NCI-H1105 treated with DMSO at 0.1 percent for 48 hours (cell line): ENCODE results near the gene CAMK2B.
A peak's percentile ranks its signal among the peaks of the same experiment; 100 is the strongest.

ENCODE experiments used
- DNase-seq: peaks from one replicate; lab custom pipeline; 2025; lab: John Stamatoyannopoulos, UW

CAMK2B gene

DNA sequence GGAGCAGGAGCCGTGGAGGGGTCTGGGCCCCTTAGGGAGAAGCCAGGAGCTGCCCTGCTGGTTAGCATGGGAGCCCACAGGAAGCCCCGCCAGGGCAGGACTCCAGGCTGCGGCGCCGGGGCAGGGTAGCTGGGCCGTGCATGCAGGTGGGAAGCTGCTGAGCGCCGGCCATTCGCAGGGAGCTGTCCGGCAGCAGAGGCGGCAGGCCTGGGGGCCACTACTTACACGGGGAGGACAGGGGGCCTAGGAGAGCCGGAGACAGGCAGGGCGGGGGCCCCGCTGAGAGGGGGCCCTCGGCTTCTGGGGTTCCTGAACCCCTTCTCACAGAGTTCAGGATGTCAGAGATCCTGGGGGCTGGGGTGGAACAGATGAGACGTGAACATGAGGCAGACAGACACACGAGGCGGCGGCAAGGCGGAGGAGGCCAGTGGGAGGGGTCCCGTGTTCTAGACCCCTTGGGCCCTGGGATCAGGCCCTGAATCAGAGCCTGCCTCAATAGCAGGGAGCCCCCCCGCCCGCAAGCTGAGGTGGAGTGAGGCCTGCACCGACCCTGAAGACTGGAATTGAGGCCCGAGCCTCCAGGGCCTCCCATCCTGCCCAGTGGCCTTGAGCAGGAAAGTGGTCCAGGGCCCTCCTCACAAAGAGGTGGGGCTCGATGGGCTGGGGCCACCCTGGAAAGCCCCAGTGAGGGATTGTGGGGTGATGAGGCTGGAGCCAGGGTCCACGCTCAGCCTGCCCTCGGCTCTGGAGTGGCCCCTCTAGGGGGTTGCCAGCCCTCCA lies 96.6 kb downstream of the CAMK2B start:
- no peak for DNase-seq

DNA sequence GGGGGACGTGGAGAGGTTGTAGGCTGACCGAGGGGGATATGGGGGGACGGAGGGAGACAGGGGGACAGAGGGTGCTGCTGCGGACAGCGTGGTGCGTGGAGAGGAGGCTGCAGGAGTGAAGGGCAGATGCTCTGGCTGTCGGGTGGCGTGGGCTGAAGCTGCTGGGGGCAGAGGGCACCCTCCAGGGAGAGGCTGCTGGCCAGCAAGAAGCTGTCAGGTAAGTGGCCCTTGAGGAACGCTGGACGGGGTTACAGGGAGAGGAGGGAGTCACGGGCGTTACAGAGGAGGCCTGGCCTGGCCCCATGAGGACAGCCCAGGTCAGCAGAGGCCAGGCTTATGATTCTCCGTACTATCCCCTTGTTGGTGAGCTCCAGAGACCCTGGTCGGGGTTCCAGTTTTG lies 97.5 kb downstream of the CAMK2B start:
- no peak for DNase-seq

DNA sequence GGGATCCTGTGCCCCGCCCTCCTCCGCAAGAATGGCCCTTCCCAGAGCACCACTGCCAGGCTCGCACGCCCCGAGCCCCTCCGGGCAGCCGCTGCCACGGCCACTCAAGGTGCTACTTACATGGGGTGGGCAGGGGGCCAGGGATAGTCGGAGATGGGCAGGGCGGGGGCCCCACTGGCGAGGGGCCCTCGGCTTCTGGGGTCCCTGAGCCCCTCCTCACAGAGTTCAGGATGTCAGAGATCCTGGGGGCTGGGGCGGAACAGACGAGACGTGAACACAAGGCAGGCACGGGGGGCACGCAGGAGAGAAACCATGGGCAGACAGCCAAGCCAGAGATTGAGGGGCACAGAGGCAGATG lies 99.0 kb downstream of the CAMK2B start:
- DNase-seq, result no peak

- DNase-seq, result no peak
These were observed 99.6 kb downstream of the CAMK2B start for GRCh38 chr7:44225566-44226395.

- no peak for DNase-seq
These were observed 100.3 kb downstream of the CAMK2B start for GRCh38 chr7:44224974-44225565.

- DNase-seq, result peak; percentile 87
These were observed 101.1 kb downstream of the CAMK2B start for GRCh38 chr7:44224080-44224973.

DNA sequence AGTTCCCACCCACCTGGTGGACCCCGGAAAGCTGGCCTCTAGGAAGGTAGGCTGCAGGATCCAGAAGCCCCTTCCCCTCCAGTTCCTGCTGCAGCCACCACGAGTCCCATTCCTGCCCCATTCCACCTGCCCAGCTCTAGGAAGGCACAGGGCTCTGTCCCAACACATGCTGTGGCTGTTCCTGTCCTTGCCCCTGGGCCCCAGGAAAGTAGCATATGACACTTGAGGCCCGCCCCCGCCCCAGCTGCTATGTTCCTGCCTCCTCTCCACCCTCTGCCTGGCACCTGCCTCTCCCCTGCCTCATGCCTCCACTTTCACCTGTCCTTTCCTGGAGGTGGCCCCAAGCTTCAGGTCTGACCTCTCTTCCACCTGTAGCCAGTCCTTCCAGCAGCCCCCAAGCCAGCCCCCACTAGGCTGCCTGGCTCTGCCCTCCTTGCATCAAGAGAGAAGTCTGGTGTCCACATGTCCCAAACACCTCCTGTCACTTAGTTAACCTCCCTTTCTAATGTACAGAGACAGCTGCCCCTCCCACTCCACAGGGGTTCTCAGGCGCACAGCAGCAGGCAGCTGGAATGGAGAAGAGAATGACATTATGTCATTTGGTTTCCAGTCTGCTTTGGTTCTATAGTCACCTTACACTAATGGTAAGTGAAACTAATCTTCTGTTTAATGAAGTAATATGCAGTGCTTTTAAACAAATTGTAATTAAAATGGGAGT lies 101.9 kb downstream of the CAMK2B start:
- no peak for DNase-seq

DNA sequence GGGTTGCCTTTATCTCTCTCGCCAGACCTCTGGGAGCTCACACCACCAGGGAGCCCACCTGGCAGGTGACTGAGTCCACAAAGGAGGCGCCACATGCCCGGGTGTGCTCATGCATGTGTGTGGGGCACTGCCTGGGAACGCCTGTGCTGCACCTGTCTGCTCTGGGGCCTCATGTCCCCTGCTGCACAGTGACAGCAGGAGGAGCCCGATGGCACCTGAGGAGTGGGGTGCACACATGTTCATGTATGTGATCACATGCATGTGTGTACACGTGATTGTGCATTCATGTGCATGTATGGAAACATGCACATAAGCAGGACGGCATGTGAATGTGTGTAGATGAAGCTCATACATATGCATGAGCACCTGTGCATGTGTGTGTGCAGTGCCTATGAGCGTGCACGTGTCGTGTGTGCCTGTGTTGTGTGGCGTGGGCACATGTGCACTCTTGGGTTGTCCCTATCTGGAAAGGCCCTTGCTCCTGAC lies 102.6 kb downstream of the CAMK2B start:
- DNase-seq, result no peak

GRCh38 chr7:44222074-44222473 lies 103.3 kb downstream of the CAMK2B start:
- DNase-seq, result no peak

- no peak for DNase-seq
These were observed 104.1 kb downstream of the CAMK2B start for GRCh38 chr7:44221231-44221791.

GRCh38 chr7:44220358-44221112 lies 104.9 kb downstream of the CAMK2B start:
- no peak for DNase-seq

GRCh38 chr7:44220046-44220357 lies 105.4 kb downstream of the CAMK2B start:
- DNase-seq, result no peak

DNA sequence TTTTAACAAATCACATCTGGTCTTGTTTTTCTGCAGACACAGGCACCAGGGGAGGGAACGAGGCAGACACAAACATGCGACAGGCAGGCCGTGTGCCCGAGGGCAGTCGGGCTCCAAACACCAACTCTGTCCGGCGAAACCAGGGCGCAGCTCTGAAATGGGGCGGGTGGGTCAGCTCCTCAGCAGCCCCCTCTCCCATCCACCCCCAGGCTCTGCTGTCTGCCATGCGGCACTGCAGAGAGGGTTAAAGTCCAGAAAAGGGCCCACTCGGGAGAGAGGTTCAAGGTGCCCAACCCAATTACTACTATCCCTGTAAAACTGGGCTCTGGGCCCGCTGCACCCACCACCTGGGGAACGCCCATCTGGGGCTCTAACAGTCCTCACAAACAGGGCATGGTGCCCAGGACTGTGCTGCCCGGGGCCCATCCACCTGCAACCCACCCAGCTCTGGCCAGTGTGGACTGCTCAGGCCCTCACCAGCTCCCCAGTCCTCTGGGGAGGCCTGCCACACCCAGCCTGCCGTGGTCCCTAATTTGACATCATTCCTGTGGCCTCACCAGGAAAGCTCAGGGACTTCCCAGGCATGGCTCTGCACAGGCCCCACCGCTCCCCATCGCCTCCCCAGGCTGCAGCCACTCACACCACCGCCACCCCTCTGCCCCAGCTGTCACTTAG lies 105.9 kb downstream of the CAMK2B start:
- no peak for DNase-seq

GRCh38 chr7:44218418-44219201 lies 106.8 kb downstream of the CAMK2B start:
- DNase-seq, result no peak

DNA sequence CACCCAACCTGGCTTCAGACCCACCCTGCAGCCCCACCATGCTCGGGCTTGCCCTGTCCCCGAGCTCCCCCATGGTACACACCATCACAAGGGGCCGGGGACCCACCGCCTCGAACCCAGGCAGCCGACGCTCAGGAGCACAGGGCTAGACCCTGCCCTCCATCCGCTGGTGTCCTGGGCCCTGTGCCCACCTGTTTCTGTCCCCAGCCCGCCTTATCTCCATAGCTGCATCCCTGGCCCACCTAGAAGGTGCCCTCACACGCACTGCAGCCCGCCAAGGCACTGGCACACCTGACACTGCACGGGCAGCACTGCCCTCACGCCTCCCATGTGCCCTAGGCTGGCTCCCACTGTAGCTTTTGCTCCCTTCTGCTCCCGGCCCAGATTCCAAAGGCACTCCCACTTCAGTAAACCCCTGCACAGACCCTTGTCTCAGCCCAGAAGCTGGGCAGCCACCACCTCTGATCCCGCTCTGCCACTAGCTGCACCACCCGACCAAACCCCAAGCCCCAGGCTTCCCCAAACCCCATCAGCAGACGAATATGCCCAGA lies 107.5 kb downstream of the CAMK2B start:
- DNase-seq, result no peak

GRCh38 chr7:44217223-44217714 lies 108.1 kb downstream of the CAMK2B start:
- no peak for DNase-seq

DNA sequence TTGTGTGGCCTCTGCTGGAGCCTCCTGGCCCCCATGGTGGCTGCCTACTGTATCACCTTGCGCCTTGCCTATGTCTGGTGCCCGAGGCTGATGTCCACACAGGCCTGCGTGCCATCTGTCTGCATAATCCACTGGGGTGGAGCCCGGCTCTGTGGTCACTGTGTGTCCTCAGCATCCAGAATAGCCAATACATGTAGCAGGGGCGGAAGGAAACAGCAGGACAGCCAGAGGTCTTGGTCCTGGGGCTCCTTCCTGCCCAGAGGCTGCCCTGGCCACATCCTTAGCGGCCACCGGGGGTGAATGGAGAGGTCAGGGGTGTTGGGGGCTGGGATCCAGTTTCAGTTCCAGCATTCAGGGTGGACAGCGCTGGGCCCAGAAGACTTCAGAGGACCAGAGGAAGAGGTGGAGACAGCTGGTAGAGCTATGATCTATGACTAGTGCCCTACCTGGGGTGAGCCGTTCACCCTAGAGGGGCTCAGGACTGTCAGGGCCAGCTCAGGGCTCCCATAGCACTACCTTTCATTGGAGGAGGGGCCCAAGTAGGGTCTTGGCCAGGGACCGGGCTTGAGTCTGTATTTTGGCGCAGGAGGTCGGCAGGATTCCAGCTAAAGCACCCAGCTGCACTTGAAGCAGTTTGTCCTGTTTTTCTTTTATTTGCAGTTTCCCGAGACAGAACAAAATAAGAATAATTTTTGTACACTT lies 108.7 kb downstream of the CAMK2B start:
- DNase-seq, result no peak

DNA sequence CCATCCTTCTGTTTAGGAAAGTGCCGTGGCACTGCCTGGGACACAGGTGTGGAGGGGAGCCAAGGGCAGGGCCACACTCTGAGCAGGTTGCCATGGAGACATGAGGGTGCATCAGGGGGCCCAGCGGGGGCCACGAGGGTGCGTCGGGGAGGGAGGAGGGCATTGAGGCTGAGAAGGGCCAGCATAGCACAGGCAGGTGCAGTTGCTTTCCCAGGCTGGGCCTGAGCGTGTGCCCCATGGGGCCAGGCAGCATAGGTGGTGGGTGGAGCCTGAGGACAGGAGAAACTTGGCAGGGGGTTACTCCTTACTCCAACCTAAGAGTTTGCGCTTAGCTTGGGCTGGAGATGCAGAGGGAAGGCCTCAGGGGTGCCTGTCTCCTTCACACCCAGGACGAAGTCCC lies 109.4 kb downstream of the CAMK2B start:
- peak; percentile 66 for DNase-seq
